Sigmoid colon (tissue), 7 donors: Measurements from ENCODE around the gene SELENOO. TPM values are rescaled to one million over a fixed set of nuclear protein-coding genes. Genes with fewer than 3 reads are reported as not detected.
A peak's percentile ranks its signal among the peaks of the same experiment; 100 is the strongest.

Experiments used
- DNase-seq: peaks from one replicate; pipeline ENCODE4 v3.0.0-alpha.2; 2019
- H3K27ac ChIP-seq, 4 donors: fragments of 200-600 bp; sonication (generic); one replicate each; pipeline ENCODE4 v1.5.1; 2016 to 2019; ENCODE audit warnings: mild to moderate bottlenecking in 1 of 4
- H3K27me3 ChIP-seq, 3 donors: fragments of 200-600 bp; sonication (generic); one replicate each; pipeline ENCODE4 v1.5.1; 2019; ENCODE audit warnings: mild to moderate bottlenecking in 1 of 3
- H3K36me3 ChIP-seq, 4 donors: fragments of 200-600 bp; sonication (generic); one replicate each; pipeline ENCODE4 v1.5.1; 2016 to 2019
- H3K4me1 ChIP-seq, 4 donors: fragments of 200-600 bp; sonication (generic); one replicate each; pipeline ENCODE4 v1.5.1; 2017 to 2019
- H3K4me3 ChIP-seq, 4 donors: fragments of 200-600 bp; sonication (generic); one replicate each; pipeline ENCODE4 v1.5.1; 2017 to 2019; ENCODE audit warnings: mild to moderate bottlenecking in 2 of 4, moderate library complexity in 1 of 4
- H3K9me3 ChIP-seq, 4 donors: fragments of 200-600 bp in 3 of 4; sonication (generic) in 3 of 4; one replicate each; pipeline versions ENCODE4 v1.5.1 to v1.6.1; 2013 to 2019
- EP300 ChIP-seq, 4 donors: sonication (generic); formaldehyde crosslinking; IDR thresholded peaks; one replicate each; pipeline ENCODE4 v1.6.1; 2017; ENCODE audit warnings: antibody characterized with exemption in 4 of 4
- POLR2A ChIP-seq, 2 donors: fragments of 450-650 bp; IDR thresholded peaks; one replicate each; pipeline ENCODE4 v1.6.1; 2016; ENCODE audit warnings: antibody characterized with exemption in 2 of 2, mild to moderate bottlenecking in 2 of 2, moderate library complexity in 2 of 2
- POLR2AphosphoS5 ChIP-seq, 4 donors: sonication (generic); formaldehyde crosslinking; IDR thresholded peaks; one replicate each; pipeline ENCODE4 v1.6.1; 2017; ENCODE audit warnings: antibody characterized with exemption in 4 of 4
- WGBS, 2 donors: extraction: QIAGEN DNeasy Blood & Tissue Kit; methylation state at CpG; one replicate each; pipeline ENCODE4 v1.1.7; 2013; 5-methylcytosine and 5-hydroxymethylcytosine counted together
- intact Hi-C: fragments of 100-400 bp; cut with DNase I; formaldehyde crosslinking; loops from one replicate; pipeline ENCODE4 v1.15.1; 2023
- polyA plus RNA-seq, 3 donors: library from polyadenylated mRNA; stranded (reverse); fragments of 200-250 nt; gene quantifications; one replicate each; pipeline ENCODE4 v1.2.3, GENCODE V29; 2013
- total RNA-seq, 4 donors: library from RNA; depleted of rRNA; stranded (reverse); fragments of >200 nt; gene quantifications; one replicate each; pipeline ENCODE4 v1.1.0, GENCODE V29; 2016
- TF ChIP-seq, protein P1 (sequence below), 4 experiments: fragments of 450-650 bp in 3 of 4; fragments of 200-600 bp in 1 of 4; IDR thresholded peaks; one replicate each; pipeline ENCODE4 v1.5.1; 2016 to 2019; ENCODE audit warnings: antibody characterized with exemption in 4 of 4, mild to moderate bottlenecking in 3 of 4, moderate library complexity in 2 of 4
- donor health status: healthy with polysubstance abuse.
- donor health status: Bipolar disorder and iron deficiency.
- donor health status: healthy.

Gene SELENOO
- total and polyA plus RNA-seq, 7 donors, result 10.2 to 30.2 (median 17.9) TPM

DNA sequence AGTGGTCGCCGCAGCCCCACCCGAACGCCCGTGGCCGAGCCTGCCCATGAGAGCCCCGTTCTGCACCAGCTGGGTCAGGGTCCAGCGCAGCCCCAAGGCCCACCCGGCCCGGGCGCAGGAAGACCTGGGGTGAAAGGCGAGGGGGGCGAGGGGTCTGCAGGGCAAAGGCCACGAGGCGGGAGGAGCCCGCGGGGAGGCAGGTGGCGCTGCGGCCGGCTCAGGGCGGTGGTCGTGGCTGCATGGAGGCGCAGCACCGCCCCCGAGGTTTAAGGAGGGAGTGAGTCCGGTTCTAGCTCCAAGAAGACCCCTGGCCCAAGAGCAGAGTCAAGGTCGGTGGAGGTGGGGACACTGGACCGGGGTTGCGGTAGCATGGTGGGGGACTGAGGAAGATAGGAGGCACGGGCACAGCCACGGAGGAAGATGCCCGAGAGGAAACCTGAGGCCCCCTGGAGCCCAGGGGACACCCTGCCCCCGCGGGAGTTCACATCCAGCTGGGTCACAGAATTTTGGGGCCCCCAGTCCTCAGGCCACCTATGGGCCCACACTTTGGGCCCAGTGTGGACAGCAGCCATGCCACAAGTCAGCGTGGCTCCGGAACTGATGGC, 50.8 kb downstream of the SELENOO start:
- Histone ChIP-seq H3K4me3 (peak overlapping the region; percentile 47 to 82 (median 68)), H3K4me1 (peaks cover 0 to 42% (median 26%) of the 10 kb centered on the region in 4 donors), H3K27ac (peak overlapping the region; percentile 75 to 82 (median 81)), H3K36me3 (peaks cover 0 to 5% (median 2%) of the 10 kb centered on the region in 4 donors), H3K9me3 (no peaks in the 10 kb centered on the region), H3K27me3 (peaks cover 0 to 5% (median 0%) of the 10 kb centered on the region in 3 donors)
- no peak for DNase-seq
- no peak for TF ChIP-seq POLR2A (IDR thresholded peaks at IDR 0.05)
- TF ChIP-seq POLR2AphosphoS5 (IDR thresholded peaks at IDR 0.05), result no peak
- no peak for TF ChIP-seq EP300 (IDR thresholded peaks at IDR 0.05)
- TF ChIP-seq, protein P1, sequence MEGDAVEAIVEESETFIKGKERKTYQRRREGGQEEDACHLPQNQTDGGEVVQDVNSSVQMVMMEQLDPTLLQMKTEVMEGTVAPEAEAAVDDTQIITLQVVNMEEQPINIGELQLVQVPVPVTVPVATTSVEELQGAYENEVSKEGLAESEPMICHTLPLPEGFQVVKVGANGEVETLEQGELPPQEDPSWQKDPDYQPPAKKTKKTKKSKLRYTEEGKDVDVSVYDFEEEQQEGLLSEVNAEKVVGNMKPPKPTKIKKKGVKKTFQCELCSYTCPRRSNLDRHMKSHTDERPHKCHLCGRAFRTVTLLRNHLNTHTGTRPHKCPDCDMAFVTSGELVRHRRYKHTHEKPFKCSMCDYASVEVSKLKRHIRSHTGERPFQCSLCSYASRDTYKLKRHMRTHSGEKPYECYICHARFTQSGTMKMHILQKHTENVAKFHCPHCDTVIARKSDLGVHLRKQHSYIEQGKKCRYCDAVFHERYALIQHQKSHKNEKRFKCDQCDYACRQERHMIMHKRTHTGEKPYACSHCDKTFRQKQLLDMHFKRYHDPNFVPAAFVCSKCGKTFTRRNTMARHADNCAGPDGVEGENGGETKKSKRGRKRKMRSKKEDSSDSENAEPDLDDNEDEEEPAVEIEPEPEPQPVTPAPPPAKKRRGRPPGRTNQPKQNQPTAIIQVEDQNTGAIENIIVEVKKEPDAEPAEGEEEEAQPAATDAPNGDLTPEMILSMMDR (IDR thresholded peaks at IDR 0.05), result no peak
- WGBS, 2 donors, result 2 to 10% methylated on average over 36 of the region's 36 CpGs
- intact Hi-C loops, result loop anchor here (1.0 kb wide), 1 partner anchor 91 kb away; no protein-coding TSS in a partner anchor

DNA sequence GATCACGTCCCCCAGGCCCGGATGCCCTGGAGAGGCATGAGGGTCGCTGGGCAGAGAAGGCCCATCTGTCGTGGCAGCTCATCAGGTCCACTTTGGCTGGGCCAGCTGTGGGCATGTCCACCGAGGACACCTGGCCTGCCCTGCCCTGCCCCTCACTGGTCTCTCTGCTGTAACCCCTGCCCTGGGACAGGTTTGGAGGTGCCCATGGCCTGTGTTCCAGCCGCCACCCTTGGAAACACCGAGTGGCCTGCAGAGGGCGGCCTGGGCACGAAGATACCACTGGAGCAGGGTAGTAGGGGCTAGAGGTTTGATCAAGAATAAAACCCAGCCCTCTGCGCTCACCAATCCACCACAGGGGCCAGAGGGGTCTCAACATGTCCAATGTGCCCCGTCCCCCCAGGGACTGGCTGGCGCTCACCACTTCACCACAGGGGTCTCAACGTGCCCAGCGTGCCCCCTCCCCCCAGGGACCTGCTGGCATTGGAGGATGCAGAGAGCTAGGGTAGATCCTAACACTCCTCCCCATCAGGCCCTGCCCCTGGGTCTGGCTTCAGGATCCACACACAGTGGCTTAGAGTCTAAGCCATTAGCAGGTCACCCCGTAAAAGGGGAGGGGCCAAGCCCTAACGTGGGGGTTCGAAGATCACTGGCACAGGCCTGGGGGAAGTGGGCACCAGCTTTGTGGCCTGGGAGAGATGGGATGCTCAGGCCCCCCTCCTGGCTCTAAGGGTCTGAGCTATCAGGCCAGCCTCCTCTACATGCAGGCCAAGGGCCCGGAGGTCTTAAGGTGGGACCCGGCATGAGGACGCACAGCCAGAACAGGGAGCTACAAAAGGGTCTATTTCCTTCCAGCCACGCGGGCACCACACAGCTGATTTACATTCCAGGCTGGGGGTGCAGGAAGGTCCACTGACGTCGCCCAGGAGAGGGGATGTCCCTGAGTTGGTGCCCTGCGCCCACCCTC, 51.6 kb downstream of the SELENOO start:
- Histone ChIP-seq H3K4me3 (peak overlapping the region in 1 of 4 donors; percentile 79), H3K9me3 (no peaks in the 10 kb centered on the region), H3K4me1 (peaks cover 0 to 42% (median 26%) of the 10 kb centered on the region in 4 donors), H3K27ac (peak overlapping the region; percentile 75 to 82 (median 81)), H3K27me3 (peaks cover 0 to 11% (median 0%) of the 10 kb centered on the region in 3 donors), H3K36me3 (no peaks in the 10 kb centered on the region)
- WGBS, 2 donors, result 40 to 56% methylated on average over 25 of the region's 25 CpGs
- TF ChIP-seq, protein P1 (IDR thresholded peaks at IDR 0.05), result peak; percentile 42 to 71 (median 64)
- no peak for TF ChIP-seq POLR2A (IDR thresholded peaks at IDR 0.05)
- TF ChIP-seq POLR2AphosphoS5 (IDR thresholded peaks at IDR 0.05), result no peak
- peak; percentile 89 for DNase-seq
- intact Hi-C loops, result no loop called here

DNA sequence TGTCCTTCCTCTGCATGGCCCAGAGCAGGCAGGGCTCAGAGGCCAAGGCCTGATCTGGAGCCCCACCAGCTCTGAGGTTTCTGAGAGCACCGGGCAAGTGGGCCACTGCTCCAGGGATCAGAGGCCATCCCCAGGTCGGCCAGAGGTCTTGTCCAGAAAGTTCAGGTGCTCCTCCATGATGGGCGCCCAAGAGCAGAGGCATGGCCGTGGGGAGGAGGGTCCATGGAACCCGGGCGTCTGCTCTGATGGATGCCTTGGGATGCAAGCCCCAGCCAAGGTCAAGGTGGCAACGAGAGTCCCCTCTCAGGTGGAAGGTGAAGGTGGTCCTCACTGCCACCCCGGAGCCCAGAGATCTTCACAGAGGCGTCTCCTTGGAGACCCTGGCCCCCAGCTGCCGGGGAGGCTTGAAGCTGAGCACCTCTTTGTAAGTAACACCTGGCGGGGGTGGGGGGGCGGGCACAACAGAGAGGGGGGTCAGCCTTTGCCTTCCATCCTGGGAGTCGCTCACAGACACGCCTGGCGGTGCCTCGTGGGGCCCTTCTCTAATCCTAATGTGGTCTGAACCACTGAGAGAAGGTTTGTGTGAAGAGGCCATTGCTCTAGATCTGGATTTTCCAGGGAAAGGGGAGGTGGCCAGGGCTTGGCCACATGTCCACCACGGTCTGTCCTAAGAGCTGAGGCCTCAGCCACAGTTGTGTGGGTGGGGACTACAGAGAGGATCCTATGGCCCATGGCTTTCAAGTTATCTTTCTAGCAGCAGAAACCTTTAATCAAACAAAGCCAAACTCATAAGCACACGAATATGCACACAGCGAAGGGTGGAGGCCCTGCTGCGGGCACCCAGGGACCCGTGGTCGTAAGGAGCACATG, 52.5 kb downstream of the SELENOO start:
- Histone ChIP-seq H3K27me3 (peaks cover 0 to 19% (median 0%) of the 10 kb centered on the region in 3 donors), H3K4me1 (peaks cover 0 to 41% (median 26%) of the 10 kb centered on the region in 4 donors), H3K27ac (no peak overlapping the region), H3K36me3 (no peaks in the 10 kb centered on the region), H3K4me3 (no peak overlapping the region), H3K9me3 (no peaks in the 10 kb centered on the region)
- no peak for TF ChIP-seq POLR2AphosphoS5 (IDR thresholded peaks at IDR 0.05)
- TF ChIP-seq EP300 (IDR thresholded peaks at IDR 0.05), result no peak
- TF ChIP-seq, protein P1 (IDR thresholded peaks at IDR 0.05), result no peak
- no peak for TF ChIP-seq POLR2A (IDR thresholded peaks at IDR 0.05)
- intact Hi-C loops, result no loop called here
- DNase-seq, result no peak
- WGBS, 2 donors, result 73 to 86% methylated on average over 22 of the region's 22 CpGs

DNA sequence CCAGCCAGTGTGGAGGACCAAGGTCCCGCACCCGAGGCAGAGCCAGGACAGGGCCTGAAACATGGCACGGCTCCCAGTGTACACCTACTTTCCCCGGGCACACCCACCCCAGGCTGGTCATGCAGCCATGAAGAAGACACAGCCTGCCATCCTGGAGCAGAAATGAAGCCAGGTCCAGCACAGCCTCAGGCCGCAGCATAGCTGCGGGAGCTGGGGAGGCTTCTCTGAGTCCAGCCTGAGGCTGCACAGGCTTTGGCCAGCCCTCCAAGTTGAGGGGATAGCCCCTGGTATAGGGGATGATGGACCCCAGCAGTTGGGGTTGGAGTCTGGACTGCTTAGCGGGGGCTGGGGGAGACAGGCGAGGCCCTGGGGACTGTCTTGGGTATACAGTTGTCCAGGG, 53.1 kb downstream of the SELENOO start:
- WGBS, 2 donors, result 43 to 78% methylated on average over 8 of the region's 8 CpGs
- Histone ChIP-seq H3K4me1 (peaks cover 0 to 35% (median 26%) of the 10 kb centered on the region in 4 donors), H3K36me3 (no peaks in the 10 kb centered on the region), H3K4me3 (no peak overlapping the region), H3K27ac (no peak overlapping the region), H3K9me3 (no peaks in the 10 kb centered on the region), H3K27me3 (peaks cover 0 to 26% (median 4%) of the 10 kb centered on the region in 3 donors)
- DNase-seq, result no peak
- intact Hi-C loops, result no loop called here
- no peak for TF ChIP-seq EP300 (IDR thresholded peaks at IDR 0.05)
- TF ChIP-seq, protein P1 (IDR thresholded peaks at IDR 0.05), result no peak
